ENCODE data around the gene CIDEB.

Gene CIDEB

DNA sequence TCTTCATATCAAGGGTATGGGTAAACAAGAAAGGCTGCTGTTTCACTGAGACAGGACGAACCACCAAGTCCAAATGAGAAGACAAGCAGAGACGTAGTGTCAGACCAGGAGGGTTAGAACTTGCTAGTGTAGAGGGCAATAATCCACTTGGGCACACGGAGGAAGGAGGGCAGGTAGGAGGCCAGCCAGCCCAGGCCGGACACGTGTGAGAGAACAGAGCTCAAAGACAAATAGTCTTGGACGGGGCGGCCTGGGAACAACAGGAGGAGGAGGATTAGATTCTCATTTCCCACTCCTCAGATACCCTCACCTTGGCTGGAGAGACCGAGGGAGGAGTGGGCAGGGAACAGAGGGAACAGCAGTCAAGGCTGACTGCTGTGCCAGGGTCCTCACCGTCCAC lies 17.0 kb downstream of the CIDEB start:
- no peak for DNase-seq (ENCODE audit: low spot score)

DNA sequence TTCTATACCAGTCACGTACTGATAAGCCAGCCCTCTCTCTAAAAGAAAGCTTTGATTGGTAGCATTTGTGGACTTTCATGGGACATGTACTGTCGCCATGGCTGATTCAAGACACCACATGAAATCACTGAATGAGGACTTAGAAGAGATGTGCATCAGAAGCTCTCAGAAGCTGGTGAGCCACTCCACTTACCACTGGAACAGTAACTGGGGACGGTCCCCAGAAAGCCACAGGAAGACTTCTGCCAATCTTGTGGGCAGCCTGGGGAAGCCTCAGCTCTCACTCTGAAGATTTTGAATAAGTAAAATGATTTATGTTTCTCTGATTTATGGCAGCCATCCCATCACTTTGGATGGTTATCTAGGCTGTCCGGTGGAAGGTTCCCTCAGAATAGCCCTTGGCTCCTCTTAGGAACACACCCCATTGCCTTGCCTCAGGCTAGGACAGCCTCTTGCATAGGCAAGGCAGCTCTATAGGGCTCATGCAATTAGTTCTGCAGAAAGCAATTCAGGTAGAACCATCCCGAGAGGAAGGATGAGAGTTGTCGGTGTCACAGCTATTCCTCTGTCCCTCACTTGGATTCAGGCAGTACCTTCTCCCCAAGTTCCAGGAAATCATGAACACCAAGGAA lies 18.0 kb downstream of the CIDEB start:
- DNase-seq (ENCODE audit: low spot score) = no peak

DNA sequence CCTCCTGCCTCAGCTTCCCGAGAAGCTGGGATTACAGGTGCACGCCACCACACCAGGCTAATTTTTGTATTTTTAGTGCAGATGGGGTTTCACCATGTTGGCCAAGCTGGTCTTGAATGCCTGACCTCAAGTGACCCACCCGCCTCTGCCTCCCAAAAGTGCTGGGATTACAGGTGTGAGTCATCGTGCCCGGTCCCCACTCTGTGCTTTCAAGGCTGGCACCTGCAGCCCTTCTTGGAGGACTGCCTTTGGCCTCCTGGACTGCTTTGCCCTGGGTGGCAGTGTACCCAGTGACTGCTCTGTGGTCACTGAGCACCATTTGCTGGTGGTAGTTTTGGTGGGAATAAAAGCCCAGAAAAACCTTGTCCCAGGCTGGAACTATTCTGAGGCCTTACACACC lies 20.8 kb downstream of the CIDEB start:
- no peak for DNase-seq (ENCODE audit: low spot score)

DNA sequence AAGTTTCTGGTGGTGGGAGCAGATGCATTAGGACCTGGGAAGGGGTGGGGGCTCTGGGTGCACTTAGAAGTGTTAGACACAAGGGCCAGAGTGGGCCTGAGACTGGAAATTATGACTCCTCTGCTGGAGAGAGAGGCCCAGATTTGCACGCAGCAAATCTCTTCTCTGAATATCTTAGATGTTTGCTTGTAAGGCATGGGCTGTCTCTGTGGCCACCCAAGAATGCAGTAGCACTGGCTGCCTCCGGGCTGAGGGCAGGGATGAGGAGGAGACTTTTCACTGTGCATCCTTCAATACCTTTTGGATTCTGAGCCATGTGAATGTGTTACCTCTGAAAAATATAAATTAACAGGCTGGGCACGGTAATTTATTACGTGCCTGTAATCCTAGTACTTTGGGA lies 22.4 kb downstream of the CIDEB start:
- no peak for DNase-seq (ENCODE audit: low spot score)

DNA sequence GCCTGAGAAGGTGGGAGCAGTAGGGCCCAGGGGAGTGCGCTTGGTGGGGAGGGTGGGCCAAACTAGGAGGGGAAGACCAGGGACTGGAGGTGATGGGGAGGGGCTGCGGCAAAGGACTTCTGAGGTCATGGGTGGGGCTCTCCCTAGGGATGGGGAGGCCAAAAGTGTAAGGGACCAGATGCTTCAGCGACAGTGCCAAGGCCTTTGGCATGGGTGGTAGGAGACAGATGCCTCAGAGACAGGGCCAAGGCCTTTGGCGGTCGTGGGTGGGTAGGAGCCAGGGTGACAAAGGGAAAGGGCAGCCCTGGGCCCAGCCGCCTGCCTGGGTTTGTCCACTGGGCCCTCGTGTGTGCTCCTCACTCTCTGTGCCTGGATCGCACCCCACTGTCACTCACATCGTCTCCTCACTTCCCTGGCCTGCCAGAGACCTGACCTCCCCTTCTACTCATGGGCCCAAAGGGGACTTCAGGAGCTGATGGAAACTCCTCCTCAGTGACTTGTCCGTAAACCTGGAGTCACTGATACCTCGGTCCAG lies 23.2 kb downstream of the CIDEB start:
- no peak for DNase-seq (ENCODE audit: low spot score)

DNA sequence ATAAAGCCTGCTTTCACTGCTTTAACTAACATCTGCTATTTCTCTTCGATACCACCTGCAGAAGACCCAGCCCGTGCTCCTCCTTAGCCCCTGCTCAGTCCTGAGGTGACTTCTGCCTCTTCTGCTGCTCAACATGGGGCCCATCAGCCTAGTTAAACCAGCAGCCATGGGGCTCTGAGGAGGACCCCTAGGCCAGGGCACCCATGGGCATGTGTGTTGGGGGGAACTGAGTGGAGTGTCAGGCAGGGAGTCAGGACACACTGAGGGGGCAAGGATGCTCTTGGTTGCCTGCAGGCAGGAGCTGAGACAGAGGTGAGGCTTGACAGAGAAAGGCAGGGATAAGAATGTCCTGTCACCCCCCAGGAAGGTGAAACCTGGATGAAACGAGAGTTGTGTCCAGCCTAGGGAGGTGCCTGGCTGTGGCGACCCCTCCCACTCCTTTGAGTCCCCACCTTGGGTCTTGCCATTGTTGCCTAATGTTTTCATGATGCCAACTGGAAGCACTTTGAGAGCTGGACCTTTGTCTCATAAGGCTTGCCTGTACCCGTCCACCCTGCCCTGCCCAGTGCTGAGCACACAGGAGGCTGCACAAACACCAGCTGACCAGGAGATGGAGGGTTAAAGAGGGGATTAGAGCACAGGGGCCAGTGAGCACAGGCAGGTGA lies 23.8 kb downstream of the CIDEB start:
- DNase-seq (ENCODE audit: low spot score) = no peak

DNA sequence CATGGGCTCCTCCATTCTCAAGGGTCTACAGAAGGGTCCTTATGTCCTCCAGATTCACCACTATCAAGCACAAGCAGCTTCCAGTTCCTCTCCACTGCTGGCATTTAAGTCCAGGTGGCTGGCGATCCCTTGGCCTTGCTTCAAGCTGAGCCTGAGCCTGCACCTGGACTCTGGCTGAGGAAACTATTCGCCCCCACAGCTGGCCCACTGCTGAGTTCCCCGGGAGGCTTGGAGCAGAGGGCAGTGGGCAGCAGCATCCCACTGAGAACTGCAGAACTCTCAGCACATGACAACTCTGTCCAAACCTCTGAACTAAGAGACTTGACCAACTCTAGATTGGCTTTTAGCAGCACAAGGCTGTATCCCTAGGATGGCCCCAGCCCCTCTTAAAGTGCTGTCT lies 25.0 kb downstream of the CIDEB start:
- no peak for DNase-seq (ENCODE audit: low spot score)

DNA sequence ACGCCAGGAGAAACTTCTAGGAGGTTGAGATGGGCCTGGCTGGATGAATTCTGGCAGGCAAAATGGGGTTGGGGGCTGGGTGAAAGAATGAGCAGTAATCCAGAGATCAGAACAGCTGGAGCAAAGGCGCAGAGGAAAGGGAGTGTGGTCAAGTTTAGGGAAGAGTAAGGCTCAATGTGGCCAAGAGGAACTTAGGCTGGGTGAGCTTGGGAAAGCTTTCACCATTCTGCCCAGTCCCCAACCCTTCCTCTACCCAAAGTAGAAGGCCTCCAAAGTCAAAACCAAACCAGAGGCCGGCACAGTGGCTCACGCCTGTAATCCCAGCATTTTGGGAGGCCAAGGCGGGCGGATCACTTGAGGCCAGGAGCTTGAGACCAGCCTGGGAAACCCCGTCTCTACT lies 26.1 kb downstream of the CIDEB start:
- DNase-seq (ENCODE audit: low spot score) = no peak

DNA sequence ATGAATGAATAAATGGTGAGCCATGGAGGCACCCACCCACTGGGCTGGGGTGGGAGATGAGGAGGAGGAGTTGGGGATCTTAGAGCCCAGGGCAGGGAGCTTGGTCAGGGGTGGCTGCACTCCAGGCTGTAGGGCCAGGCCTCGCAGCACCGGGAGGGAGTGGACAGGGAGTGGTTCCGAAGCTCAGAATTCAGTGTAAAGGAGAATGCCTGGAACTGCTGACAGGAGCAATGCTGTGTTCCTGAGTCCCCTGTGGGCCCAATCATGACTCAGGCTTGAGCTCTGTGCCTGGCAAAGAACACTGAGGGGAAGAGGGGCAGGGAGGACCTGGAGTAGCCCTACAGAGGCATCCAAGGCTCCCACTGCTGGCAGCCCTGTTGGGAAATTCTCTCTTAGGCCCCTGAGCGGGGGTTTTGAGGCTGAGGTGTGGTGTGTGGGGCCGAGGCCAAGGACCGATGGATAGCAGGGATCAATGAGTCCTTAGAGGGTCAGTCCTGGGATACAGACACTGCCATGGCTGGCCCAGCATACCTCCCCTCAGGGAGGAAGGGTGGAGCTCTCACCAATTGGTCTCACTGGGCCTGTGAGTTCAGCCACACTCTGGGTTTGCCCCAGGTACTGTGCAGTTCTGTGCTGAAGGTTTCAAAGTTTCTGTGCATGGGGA lies 26.8 kb downstream of the CIDEB start:
- no peak for DNase-seq (ENCODE audit: low spot score)

DNA sequence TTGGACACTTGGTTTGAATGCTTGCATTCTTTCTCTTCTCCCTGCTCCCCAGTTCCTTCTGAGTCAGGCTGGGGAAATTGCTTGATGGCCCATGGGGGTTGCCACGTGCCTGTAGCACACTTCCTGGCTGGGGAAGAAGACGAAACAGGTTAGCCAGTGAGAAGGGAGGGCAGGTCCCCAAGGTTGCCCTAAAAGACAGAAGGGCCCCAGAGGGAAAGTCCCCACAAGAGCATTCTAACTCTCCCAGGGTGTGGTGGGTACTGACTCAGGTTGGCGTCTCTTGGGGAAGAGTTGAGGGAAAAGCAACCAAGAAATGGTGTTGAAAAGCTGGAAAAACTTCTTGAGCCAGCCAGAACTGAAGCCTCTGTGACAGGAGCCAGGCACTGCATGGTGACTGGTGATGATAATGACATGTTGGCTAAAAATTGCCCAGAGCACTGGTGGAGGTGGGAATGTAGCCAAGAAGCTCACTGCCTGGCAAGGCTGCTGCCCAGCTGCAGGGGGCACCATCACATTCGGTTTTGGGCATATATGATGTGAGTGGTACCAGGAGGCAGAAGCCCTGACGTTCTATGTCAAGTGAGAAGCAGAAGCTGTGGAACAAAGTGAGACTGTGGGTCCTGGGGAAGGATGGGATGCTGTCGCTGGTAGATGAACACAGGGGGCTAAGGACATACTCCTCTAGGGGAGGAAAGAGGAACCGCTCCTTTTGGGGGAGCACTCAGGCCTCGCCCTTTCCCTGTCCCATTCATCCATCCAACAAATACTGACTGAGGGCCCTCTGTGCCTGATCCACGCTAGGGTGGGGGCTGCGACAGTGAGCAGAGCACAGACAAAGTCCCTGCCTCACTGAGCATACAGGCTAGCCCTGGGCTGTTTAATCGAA lies 28.2 kb downstream of the CIDEB start:
- no peak for DNase-seq (ENCODE audit: low spot score)

DNA sequence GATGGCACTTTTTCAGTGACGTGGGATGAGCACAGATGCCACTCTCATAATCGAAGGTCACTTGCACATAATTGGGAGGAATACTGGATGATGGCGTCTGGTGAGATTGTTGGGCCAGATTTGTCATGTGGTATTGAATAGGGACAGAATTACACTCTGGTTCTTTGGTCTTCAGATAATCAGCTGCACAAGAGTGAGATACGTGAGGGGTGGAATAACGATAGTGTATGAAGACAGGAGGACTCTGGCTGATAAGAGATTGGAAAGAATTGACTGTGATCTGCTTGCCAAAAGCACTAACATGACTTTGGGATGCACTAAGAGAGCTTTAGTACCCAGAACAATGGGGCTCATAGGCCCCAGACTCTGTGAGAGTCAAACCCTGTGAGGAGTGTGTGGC lies 29.4 kb downstream of the CIDEB start:
- DNase-seq (ENCODE audit: low spot score) = no peak

DNA sequence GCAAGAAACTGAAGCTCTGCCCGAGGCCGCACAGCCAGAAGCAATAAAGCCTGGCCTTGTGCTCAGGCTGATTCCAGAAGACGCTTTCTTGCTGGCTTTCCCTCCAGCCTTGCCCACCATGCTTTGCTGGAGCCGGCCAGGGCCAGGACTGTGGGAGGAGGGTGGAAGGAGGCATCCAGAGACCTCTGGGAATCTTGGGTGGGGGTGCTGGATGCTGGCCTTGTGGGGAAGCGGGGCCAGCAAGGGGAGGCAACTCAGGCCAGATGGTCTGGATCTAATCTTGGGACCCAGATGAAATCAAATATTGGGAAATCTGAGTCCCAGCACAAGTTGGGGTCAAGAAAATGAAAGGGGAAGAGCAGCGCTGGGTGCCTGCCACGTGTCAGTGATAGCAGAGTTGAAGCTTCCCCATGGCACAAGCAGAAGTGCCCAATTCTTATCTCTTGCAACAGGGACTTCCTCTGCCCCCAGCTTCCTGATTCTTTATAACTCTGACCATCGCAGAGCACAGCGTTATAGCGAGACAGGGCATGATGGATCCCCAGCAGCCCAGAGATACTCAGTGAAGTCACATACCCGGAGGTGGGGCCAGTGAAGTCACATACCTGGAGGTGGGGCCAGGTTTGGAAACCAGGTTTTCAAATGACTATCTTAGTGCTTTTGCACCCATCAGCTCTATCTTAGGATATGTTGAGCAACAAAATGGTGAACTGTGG lies 30.0 kb downstream of the CIDEB start:
- DNase-seq (ENCODE audit: low spot score) = no peak

DNA sequence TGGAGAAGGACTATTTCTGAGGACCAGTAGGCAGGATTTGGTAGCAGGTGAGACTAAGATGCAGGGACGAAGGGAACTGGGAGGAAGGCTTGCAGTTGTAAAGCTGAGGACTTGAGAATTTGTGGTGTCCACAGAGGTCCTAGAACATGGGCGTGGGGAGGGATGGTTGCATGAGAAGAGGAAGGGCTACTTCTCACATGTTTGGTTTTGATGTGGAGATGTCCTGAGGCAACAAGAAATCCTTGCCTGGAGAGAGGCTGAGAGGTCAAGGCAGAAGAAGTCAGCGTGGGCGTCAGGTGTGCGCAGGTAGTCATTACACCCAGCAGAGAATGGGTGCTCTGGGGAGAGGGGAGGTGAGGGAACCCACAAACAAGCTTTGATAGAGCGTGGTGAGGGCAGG lies 30.7 kb downstream of the CIDEB start:
- no peak for DNase-seq (ENCODE audit: low spot score)

DNA sequence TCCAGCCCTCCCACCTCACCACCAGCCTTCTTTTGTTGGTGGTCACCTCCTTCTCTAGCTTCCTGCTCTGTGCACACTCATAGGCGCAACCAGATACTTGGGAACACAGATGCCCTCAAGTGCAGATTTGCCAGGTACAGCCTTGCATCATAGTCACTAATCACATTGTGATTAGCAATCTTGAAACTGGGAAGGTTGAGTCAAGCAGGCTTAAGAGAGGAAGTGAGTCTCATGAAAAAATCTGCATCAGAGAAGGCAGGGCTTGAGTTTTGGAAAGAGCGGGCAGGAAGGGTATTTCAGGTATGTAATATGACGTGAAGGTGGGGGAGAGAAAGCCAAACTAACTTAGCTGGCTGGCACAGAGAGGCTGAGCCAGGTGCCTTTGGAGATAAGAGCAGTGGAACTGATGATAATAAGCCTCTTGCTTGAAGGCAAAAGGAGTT lies 33.7 kb downstream of the CIDEB start:
- no peak for DNase-seq (ENCODE audit: low spot score)

DNA sequence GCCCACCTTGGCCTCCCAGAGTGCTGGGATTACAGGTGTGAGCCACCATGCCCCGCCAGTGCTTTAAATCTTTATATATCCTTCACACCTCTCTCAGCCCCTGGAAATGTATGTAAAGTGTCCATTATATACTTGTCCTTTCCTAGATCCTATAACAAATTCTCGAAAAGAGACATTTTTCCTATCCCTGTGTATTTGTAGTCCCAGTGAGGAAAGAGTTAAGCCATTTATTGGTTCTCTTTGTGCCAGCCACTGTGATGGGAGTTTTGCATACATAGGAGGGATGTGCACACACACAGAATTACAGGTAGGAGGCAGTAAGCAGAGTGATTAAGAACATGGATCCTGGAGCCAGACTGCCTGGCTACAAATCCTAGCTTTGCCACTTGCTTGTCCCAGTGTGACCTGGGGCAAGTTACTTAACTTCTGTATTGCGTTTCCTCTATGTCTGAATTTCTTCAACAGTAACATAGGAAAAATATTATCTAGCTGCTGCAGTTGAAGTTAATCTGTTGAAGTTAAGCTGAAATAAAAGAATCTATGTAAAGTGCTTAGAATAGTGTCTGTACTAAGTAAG lies 34.3 kb downstream of the CIDEB start:
- DNase-seq (ENCODE audit: low spot score) = peak; percentile 44

DNA sequence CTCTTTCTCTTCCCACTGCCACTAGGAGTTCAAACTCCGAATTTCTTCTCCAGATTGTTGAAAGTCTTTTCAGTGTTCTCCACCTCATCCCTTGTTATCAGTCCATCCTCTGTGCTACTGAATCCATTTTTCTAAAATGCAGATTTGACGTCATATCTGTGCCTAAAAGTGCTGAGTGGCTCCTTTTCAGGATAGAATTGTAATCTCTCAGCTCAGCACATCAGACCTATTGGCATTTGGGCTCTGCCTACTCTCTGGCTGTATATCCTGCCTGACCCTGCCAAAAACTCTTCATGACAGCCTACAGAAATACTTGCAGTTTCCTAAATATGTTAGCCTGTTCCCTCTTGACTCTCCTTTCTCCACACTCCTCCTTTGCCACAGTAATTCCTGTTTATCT lies 35.3 kb downstream of the CIDEB start:
- no peak for DNase-seq (ENCODE audit: low spot score)

DNA sequence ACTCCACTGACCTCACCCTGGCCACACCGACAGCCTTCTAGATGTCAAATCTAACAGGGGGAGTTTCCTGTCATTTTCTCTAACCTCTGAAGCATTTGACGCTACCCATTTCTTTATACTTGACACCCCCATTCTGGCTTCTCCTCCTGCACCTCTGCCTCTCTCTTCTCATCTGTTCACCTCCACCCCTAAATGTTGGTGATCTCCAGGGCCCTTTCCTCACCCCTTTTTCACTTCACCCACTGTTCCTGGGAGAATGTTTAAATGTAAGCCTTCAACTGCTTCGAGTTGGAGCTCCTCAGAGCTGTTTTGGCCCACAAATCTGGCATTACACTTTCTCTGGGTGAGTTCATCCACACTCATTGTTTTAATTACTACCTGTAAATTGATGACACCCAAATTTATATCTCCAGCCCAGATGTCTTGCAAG lies 35.9 kb downstream of the CIDEB start:
- no peak for DNase-seq (ENCODE audit: low spot score)

DNA sequence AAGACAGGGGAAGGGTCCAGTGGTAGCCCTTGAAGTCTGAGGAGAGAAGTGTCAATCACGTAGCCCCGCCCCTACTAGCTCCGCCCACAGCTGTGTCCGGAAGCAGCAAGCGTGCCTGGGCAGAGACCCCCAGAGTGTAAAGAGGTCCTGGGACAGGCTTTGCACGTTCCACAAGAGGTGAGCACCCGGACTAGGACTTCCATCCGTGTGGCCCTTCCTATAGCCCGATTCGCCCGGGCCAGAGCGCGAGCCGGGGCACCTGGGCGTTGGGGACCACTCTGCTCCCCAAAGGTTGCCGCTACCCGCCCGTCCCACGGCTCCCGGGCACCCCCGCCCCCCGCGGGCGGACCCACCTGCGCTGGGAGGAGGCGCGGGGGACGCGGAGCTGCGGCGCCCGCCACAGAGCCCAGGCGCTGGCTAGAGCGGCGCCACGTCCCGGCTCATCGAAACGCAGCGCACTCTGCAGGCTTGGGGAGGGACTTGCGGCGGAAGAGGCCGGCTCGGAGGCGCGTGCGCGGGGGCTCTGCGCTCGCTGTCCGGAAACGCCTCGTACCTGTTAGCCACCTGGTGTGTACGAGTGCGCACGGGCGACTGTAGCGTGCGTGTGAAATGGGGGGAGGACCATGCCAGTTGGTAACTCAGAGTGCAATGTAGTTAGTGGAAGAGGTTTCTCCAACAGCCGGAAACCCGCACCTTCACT lies 36.5 kb downstream of the CIDEB start, which contains the start of gene RABGGTA:
TSS of gene RABGGTA (minus strand) at position 464 of the 700 bp plus-strand sequence. CDS start 482 bp downstream, outside the sequence.
- DNase-seq (ENCODE audit: low spot score) = peak; percentile 93

DNA sequence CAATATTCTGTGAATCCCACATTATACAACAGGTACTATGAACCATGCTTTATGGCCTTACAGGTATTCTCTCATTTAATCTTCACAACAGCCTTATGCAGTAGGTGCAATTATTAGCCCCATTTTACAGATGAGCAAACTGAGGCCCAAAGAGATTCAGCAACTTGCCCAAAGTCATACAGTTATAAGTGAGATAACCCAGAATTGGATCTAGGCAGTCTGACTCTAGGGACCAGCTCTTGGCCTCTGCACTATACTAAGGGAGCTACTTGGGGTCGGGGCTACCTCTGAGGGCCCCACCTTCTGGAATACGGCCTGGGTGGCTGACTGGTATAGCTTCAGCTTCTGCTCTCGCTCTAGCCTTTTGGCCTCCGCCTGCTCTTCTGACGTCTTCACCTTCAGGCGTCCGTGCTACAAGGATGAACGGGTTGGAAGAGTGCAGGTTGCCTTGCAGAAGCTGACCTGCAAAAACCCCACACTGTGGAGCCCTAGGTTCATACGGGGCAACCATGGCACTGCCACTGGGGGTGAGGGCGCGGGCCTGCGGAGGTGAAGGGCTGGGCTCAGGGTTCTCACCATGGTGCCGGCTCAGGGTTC lies 37.1 kb downstream of the CIDEB start:
- no peak for DNase-seq (ENCODE audit: low spot score)

DNA sequence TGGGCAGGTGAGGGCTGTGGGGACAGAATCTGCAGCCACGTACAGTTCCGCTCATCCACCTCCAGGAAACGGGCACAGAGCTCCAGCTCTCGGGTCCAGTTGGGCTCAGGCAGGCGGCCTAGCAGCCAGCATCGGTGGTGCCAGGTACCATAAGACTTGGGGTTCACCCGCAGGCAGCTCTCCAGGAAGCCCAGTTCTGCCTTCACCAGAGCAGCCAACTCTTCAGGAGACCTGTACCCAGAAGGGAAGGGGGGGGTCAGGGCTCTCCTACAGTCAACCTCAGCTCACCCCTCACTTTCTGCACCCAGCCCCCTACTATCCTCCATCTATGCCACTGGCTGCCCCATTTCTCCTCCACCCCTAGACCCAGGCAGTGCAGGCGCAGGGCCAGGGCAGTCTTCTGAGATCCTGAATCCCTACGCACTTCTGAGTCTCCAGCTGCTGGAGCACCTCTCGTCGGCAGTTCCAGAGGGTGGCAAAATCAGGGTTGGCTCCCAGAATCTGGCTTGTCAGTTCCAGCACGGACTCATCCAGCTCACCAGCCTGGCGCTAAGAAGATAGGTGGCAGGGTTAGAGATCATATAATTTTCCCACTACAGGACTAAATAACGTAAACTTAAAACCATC lies 37.8 kb downstream of the CIDEB start:
- no peak for DNase-seq (ENCODE audit: low spot score)
